Eye (tissue), 1 donor: ENCODE results near the gene HES7.

Experiments used
- DNase-seq: peaks from one replicate; pipeline ENCODE4 v3.0.0-alpha.2; 2015

HES7 gene

DNA sequence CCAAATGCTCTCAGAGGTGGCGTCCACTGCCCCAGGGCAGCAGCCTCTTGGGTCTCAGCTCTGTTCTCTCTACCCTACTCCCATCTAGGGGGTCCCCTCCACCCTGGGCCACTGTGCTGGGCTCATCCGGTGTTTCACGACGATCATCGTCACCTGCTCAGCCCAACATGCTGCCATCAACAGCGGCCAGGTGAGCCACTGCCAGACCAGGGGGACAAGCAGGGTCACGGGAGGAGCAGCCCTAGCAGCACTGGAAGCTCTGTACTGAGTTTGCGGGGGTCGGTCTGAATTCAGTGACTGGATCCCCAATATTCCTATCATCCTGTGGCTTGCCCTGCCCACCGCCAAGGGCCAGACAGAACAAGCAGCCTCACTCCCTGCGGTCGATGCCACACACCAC is 52.4 kb downstream of the HES7 start:
- DNase-seq = no peak
